Stimulated activated CD4-positive, alpha-beta T cell treated with anti-CD3 and anti-CD28 coated beads, Interleukin-15, amount 100 ng/mL, for 24 hours (primary cell): ENCODE results near the gene BUD31.
"Not testable (repeated sequence)": the region's sequence is repeated elsewhere in the genome, so short reads cannot be mapped to it uniquely, and the experiment has no call there.

Source experiments
- DNase-seq: peaks from one replicate; pipeline ENCODE4 v3.0.0-alpha.2; 2020

The BUD31 gene

DNA sequence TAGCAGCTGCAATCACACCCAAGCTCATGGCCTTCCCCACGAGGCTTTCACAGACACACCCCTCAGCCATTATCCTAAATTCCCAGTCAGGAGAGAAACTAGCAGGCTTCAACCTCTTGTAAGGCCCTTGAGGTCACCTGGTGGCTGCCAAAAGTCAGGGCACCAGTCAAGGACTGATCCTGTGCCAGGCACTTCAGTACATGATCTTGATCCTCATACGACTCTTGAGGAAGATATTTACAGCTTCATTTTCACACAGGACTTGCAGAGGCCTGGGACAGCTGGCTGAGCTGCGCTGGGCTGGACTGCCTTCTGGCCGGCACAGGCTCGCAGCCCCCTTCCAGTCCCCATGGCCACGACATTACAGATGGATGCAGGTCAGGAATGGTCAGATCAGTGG is 9.2 kb upstream of the BUD31 start:
- no peak for DNase-seq

DNA sequence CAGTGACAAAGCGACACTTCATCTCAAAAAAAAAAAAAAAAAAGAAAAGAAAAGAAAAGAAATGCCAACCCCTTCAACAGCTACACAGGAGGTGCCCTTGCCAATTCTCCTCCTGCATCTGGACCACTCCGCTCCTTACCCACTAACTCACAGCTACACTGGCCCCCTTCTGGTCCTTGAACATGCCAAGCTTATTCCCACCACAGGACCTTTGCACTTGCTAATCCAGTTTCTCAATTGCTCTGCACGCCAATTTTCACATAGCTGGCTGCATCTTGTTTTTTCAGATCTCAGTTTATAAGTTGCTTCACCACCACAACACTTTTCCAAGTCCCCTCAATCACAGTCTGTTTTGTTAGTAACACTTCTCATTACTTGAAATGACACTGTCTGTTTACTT is 5.9 kb upstream of the BUD31 start:
- DNase-seq = no peak

DNA sequence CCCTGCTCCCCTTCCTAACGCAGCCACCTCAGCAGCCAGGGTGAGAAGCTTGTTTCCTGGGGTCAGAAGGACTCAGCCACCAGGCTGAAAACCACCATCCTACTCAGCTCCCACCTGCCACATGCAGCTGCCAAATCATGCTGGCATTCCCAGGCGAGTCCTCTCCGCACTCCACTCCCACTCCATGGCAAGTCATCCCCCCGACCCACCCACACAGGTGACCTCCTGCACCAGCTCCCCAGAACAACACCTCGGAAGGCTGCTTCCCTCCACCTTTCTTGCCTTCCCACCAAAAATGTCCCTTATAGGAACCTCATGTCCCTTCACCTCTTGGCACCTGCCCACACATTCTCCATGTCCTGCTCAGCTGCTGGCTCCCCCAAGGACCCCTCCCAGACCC is 5.0 kb upstream of the BUD31 start:
- DNase-seq = no peak

DNA sequence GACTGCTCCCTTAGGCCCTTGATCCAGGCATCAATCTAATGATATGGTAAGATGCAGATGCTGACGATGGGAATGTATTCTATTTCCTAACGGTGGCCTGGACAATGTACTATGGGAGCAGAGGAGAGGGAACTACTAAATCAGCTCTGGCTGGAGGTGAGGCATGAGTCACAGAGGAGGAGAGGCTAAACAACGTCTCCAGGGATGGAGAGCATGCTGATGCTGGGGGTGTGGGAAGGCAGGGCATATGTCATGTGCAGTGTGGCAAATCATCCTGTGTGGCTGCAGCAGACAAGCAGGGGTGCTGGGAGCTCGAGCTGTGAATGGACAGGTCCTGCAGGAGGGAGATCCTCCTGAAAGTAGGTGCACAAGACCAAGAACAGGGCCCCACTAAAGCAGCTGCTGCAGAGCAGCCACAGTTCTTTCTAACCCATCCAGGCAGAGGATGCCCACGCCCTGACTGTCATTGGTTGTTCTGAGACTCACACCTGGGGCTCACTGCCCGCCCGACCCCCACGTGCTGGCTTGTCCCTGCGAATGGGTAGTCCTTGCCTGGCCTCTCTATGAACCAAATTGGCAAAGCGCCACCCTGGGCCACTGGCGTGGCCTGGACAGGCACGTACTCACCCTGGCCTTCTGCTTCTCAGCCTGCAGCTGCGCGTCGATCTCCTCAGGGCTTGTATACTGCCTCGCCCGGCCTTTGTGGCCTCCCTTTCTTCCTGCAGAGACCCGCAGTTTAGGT is 4.4 kb upstream of the BUD31 start:
- DNase-seq = no peak

DNA sequence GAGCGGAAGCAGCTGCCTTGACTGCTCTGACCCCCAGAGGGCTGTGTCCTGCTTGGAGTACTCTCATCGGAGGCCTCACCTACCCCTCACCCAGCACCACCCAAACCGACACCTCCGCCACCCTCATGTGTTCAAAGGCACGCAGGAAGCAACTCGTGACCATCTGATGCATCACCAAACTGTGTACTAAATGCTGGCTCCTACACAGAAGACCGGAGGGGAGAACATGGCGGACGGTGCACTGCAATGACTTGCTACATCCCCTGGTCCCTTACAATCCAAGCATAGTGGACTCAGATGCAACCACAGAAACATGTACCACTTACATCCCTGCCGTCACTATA is 3.8 kb upstream of the BUD31 start:
- DNase-seq = no peak

DNA sequence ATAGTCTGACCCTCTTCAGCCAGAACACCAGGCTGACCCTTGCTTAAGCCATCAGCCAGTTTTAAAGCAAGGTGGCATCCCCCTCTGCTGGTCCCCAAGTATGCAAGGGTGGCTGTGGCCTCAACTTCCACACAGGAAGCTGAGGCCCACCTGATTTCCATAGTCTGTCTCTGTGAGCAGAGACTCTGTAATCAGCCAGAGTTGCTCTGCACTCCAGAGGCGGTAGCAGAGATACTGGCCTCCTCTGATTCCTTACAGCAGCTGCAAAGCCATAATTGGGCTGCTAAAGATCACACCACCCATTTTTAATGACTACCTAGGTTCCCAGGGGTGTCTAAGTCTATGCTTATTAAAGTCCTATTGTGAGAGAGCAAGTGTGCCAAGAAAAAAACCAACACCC is 2.2 kb upstream of the BUD31 start:
- no peak for DNase-seq

DNA sequence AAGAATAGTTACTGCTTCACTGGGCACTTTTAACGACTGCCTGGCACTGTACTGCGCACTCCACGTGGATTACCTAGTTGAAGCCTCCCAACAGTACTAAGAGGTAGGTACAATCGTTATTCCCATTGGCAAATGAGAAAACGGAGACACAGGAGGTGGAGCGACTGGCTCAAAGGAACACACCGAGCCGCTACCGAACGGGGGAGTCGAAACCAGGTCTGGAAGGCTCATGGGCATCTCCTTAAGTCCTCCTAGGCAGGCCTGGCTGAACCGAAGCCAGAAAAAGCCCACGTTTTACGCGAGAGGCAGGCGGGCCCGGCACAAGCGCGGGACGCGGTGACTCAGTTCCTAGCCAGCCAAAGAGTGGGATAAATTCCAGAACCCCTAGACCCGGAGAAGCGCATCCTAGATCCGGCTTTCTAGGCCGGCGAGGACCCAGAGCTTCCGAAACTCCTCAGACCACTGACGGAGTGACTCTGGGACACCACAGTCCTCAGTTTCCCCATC is 844 bp upstream of the BUD31 start:
- DNase-seq = peak; percentile 55

DNA sequence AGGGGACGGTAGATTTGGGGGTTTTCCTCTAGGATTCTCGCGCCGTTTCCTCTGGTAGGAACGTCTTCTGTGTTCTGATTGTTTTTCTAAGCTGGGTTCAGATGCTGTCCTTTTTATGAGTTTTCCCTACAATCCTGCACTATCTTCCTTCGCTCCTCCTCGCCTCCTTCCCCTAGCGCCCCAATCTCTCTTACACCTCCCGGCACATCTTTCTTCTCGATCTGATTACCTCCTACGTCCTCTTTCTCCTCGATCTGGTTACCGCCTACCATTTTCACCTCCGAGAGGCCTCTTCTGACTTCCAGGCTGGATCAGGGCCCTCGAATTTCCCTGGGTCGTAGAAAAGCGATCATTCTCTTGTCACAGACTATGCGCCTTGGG is 413 bp downstream of the BUD31 start:
- DNase-seq = no peak

DNA sequence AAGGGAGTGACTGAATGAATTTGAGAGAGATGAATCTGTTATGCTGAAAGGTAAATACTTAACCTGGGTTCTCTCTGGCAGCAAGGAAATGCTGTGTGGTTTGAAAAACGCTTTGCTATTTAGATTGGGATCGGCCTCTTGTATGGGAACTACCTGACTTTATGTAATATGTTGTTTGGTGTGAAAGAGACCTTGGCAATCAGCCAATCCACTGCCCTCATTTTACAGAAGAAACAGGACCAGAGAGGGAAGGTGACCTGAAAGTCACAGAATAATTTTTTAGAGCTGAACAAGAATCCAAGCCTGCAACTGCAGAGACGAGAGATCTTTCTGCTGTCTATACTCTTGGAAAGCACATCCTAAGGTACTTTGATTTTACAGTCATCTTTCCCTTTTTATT is 1.0 kb downstream of the BUD31 start:
- no peak for DNase-seq

DNA sequence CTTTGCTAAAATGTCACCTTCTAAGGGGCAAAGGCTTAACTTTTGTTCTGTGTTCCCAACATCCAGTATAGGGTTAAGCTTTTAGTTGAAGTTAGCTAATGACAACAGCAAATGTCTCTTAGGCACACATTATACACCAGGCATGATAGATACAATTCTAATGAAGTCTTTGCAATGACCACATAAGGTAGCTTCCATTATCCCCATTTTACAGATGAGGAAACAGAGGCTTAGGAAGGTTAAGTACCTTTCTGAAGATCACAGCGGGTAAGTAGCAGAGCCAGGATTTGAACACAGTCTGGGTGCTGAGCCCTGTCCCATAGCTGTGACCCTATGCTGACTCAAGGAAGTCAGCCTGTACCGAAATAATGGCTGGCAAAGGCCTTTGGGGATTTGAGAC is 1.9 kb downstream of the BUD31 start:
- DNase-seq = no peak

DNA sequence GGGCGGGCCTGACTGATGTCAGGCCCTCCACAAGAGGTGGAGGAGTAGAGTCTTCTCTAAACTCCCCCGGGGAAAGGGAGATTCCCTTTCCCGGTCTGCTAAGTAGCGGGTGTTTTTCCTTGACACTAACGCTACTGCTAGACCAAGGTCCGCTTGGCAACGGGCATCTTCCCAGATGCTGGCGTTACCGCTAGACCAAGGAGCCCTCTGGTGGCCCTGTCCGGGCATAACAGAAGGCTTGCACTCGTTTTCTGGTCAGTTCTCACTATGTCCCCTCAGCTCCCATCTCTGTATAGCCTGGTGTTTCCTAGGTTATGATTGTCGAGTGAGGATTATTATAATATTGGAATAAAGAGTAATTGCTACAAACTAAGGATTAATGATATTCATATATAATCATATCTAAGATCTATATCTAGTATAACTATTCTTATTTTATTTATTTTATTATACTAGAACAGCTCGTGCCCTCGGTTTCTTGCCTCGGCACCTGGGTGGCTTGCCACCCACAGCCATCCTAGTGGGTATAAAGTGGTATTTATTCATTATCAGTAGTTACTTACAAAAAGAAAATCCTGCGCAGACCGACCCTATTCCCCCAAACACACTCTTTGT is 6.9 kb downstream of the BUD31 start:
- not testable (repeated sequence) for DNase-seq

DNA sequence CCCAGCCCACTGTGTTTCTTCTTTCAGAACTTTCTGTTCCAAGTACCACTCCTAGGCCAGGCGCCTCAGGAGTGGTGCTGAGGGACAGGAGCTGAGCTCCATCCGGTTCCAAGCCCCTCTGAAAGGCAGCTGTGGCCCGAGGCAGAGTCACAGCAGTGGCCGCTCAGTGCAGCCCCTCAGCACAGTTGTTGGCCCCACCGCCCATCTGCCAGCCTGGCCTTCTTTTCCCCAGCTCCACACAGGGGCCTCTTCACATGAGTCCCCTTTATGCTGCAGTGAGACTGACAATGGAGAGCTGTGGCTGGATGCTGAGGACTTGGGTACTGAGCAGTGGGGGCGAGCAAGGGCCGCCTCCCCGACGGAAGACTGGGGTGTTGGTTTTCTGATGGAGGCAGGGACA is 9.5 kb downstream of the BUD31 start:
- no peak for DNase-seq

DNA sequence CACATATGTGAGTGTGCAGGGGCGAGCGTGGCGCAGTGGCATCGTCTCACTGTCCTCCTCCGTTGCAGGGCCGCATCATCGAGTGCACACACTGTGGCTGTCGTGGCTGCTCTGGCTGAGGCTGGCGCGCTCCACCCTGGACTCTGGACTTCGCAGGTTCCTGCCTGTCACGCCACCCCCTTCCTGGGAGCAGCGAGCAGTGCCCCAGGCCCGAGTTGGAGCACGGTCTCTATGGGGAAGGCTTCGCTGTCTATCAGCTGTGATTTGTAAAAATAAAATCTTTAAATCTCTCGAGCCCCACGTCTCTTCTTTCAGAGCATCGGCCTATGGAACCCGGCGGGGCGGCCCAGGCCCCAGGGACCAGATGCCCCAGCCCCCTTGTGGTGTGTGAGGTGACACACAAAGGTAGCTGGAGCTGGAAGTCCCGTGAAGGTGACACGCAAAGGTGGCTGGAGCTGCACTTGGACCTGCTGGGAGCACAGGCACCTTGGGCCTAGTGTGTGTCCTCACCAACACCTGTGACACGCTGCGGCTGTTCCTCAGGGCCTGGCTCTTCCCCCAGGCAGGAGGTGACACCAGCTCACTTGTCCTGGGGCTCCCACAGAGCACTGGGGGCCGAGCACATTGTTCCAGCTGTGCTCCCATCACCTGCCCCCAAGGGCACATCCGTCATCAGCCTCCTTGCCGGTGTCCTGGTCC is 10.7 kb downstream of the BUD31 start:
- DNase-seq = no peak

DNA sequence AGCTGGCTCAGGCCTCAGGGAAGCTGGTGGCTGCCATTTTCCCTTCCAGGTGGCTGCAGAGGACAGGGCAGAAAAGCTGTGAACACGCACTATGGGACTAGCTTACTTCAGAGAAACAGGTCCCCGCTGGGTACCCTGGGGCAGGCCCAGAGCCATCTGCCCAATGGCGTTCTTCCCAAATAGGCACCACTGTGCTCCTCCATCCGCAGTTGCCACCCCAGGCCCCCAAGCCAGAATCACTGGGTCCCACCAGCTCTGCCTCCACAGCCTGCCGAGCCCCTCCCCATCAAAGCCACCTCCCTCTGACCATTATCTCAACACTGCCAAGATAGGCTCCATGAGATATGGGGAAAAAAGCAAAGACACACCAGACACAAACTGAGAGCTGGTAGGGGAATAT is 11.4 kb downstream of the BUD31 start:
- no peak for DNase-seq

DNA sequence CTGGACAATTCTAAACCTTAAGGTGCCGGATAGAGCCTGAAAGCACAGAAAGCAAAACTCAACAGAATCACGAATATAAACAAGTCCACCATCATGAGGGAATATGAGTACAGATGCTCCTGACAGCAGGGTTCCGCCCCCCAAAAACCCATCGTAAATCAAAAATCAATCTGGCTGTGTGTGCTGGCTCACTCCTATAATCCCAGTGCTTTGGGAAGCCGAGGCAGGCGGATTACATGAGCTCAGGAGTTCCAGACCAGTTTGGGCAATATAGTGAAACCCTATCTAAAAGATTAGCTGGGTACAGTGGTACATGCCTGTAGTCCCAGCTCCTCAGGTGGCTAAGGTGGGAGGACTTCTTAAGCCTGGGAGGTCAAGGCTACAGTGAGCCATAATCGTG is 12.2 kb downstream of the BUD31 start:
- no peak for DNase-seq

DNA sequence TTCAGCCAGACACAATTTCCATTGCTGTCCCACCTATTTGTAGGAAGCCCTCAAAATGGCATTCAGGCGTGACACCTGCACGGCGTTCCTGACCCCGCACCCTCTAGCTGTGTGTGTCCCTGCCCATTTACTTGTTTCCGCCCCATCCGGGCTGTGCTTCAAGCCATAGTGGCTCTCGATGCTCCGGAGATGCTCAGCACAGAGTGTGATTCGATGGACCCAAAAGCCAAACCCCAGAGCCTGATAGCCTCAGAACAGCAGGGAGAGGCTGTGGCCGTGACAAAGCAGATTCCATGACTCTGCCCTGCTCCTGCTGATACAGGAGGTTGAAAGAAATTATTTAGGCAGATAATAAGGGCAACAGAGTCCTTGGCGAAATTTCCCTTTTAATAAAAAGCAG is 13.4 kb downstream of the BUD31 start:
- no peak for DNase-seq

DNA sequence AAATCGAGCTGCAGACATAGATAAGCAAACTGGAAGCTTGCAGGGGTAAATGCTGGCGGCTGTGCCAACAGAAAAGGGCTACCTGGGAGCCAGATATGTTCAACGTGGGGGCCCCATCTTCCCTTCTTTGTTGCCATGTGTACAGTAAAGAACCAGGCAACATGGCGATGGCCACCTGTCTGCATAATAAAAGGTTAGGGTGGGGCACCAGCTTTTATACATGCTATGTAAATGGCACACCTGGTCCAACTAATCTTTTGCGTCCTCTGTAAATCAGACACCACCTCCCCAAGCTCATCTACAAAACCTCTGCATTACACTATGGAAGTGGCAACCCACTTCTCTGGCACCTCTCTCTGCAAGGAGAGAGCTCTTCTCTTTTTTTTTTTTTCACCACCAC is 13.9 kb downstream of the BUD31 start:
- DNase-seq = no peak

DNA sequence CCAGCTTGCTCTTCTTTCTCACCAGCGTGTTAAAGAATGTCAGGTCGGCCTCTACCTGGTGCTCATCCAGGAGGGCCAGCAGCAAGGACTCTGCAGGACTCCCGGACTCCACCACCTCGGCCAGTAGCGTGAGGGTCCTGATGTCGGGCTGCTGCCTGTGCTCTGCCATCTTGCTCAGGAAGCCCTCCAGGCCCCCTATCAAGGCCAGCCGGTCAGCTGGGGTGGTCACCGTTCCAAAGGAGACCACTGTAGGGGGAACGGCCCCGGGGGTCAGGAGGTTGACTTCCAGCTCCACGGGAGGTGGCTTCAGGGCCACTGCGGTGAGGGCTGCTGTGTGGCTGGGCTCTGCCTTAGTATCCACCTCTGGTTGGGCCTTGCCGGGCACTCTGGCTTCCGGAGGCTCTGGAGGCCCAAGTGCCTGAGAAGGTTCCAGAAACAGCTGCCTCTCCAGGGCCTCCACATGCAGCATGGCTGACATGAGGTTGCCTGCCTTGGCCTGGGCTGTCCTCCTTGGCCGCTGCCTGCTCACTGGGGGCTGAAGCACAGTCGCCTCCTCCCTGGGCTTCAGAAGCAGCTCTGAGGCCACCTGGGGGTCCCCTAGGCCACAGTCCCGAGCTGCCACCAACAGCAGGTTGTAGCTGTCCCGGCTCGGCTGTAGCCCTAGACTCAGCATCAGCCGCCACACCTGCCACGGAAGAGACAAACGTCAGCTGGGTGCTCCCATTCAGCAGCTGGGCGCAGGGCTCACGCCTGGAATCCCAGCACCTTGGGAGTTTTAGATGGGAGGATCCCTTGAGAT is 16.4 kb downstream of the BUD31 start:
- no peak for DNase-seq

DNA sequence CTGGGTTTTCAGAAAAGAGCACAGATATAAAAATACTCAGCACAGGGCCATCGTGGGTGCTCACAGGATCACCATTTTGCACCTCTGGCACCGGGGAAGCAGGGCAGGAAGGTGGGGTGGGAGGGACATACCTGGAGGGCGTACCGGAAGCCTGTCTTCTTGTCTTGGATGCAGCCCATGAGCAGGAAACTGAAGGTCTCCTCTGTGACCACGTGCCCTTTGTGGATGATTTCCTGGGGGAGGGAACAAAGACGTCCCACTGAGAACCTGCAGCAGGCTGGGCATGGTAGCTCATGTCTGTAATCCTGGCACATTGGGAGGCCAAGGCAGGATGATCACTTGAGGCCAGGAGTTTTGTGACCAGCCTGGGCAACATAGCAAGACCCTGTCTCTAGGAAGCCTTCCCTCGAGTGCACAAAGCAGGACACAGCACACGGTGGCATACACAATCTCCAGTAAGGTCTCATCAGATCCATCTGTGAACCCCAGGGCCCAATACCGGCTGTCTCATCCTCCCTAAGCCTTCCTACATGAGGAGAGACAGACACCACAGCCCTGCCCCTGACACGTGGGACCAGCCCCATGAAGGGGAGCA is 20.3 kb downstream of the BUD31 start:
- DNase-seq = no peak

DNA sequence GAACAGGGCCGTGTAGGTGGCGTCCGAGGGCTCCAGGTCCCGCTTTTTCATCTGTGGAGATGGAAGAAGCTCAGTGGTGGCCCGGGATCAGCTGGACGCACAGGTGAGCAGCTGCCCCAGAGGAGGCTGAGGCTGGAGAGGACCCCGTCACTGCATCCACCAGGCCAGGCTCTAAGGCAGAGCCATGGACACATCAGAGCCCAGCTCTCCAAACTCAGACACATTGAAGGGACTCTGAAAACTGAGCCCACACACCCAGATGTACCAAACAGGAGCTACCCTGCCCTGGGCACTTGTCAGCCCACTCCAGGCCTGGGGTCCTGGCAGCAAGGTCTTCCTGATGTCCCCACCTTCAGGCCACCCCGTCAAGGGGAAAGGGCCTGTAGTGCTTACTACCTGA is 21.0 kb downstream of the BUD31 start:
- no peak for DNase-seq

DNA sequence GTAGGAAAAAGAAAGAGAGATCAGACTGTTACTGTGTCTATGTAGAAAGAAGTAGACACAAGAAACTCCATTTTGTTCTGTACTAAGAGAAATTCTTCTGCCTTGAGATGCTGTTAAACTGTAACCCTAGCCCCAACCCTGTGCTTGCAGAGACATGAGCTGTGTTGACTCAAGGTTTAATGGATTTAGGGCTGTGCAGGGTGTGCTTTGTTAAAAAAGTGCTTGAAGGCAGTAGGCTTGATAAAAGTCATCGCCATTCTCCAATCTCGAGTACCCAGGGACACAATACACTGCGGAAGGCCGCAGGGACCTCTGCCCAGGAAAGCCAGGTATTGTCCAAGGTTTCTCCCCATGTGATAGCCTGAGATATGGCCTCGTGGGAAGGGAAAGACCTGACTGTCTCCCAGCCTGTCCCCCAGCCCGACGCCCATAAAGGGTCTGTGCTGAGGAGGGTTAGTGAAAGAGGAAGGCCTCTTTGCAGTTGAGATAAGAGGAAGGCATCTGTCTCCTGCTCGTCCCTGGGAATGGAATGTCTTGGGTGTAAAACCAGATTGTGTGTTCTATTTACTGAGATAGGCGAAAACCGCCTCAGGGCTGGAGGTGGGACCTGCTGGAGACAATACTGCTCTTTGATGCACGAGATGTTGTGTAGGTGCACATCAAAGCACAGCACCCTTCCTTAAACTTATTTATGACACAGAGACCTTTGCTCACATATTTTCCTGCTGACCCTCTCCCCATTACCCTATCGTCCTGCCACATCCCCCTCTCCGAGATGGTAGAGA is 23.2 kb downstream of the BUD31 start:
- DNase-seq = not testable (repeated sequence)

DNA sequence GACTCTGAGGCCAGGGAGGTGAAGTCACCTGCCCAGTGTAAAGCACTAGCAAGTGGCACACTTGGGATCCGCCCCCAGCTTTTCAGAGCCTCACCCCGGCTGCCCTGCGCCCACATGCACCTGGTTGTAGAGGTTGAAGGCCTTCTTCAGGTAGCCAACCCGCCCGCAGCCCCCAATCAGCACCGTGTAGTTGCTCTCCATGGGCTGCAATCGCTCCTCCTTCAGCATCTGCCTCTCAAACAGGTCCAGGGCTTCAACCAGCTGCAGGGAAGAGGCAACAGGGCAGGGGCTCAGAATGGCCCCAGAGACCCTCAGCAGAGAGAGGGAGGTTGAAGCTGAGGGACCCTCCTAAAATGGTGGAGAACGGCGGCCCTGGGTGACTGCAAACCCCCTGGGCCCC is 24.4 kb downstream of the BUD31 start:
- DNase-seq = no peak
